ENCODE results near the gene SIK3.
A peak's percentile ranks its signal among the peaks of the same experiment; 100 is the strongest.

Gene SIK3

DNA sequence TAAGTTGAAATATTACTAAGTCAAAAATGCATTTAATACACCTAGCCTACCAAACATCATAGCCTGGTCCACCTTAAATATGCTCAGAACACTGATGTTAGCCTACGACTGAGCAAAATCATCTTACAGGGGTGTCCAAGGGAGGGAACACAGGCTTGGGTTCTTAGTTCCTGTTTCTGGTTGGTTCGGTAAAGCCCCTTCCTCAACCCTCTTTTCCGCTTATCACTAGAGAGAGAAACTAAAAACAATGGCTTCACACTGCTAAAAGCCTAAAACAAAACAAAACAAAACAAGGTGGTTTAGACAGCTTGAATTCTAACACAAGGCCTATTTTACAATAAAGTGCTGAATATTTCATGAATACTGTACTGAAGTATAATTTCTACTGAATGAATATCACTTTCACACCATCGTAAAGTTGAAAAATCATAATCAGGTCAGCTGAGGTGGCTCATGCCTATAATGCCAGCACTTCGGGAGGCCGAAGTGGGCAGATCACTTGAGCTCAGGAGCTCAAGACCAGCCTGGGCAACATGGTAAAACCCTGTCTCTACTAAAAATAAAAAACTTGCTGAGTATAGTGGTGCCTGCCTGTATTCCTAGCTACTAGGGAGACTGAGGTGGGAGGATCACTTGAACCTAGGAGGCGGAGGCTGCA, 118.0 kb downstream of the SIK3 start:
- peak; percentile 32 for DNase-seq (ENCODE audit: insufficient read length, low spot score)

GRCh38 chr11:116976941-116977570, 121.2 kb downstream of the SIK3 start:
- DNase-seq (ENCODE audit: insufficient read length, low spot score) (no peak), FAIRE-seq (no peak)

More for the DNA sequence above, 118.0 kb downstream of the SIK3 start:
- peak; percentile 92 for FAIRE-seq

DNA sequence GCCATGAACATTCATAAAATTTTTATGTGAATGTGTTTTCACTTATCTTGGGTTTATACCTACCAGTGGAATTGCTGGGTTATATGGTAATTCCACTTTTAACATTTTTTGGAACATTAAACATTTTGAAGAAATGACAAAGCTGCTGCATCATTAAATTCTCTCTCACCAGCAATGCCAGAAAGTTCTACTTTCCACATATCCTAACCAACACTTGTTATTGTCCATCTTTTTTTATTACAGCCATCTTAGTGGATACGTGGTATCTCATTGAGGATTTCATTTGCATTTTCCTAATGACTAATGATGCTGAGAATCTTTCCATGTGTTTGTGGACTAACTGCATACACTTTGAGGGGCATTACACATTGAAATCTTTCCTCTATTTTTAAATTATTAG, 122.6 kb downstream of the SIK3 start:
- FAIRE-seq = no peak

DNA sequence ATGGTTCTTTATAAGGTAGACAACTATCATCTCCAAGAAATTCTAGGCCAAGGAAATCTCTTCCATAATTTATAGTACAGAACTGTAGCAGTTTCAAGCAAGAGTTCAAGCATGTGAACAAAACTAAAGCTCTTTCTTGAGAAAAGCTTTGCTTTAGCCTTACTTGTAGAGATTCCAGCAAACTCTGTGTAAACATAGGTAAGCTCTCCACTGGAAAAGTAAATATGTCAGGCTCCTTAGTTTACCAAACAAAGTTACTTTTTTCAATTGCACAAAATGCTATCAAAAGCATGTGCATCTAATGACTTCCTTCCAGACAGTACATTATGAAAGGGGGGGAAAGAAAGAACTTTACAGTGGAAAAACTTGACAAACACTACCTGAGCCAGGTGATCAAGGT, 125.0 kb downstream of the SIK3 start:
- DNase-seq (ENCODE audit: insufficient read length, low spot score) (no peak), FAIRE-seq (no peak)

More for the DNA sequence above, 122.6 kb downstream of the SIK3 start:
- no peak for DNase-seq (ENCODE audit: insufficient read length, low spot score)

GRCh38 chr11:116972691-116973090, 125.5 kb downstream of the SIK3 start:
- DNase-seq (ENCODE audit: insufficient read length, low spot score) = no peak
- no peak for FAIRE-seq

DNA sequence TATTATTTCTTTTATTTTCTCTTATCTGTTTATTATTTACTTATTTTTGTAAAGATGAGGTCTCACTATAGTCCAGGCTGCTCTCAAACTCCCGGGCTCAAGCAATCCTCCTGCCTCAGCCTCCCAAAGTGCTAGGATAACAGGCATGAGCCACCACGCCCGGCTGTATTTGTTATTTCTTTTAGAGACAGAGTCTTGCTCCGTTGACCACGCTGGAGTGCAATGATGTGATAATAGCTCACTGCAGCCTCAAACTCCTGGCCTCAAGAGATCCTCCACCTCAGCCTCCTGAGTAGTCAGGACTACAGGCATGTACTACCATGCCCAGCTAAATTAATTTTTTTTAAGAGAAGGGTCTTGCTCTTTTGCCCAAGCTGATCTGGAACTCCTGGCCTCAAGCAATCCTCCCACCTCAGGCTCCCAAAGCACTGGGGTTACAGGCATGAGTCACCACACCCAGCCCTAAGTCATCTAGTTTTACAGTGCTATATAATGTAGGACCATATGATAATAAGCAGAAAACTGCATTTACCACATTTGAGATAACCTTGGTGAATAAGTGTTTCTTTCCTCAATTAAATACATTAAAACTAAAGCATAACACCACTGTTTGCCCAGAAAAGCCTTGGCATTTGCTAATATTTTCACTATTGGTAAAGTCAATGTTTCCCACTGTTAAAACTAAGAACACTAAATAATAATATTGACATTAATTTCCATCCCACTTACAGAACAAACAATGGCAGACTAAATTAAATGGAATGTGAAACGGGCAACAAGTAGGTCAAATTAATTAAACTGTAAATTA, 127.5 kb downstream of the SIK3 start:
- no peak for DNase-seq (ENCODE audit: insufficient read length, low spot score)
- no peak for FAIRE-seq

- DNase-seq (ENCODE audit: insufficient read length, low spot score) (no peak), FAIRE-seq (no peak)
Measured at GRCh38 chr11:116969694-116970093, 128.5 kb downstream of the SIK3 start.

DNA sequence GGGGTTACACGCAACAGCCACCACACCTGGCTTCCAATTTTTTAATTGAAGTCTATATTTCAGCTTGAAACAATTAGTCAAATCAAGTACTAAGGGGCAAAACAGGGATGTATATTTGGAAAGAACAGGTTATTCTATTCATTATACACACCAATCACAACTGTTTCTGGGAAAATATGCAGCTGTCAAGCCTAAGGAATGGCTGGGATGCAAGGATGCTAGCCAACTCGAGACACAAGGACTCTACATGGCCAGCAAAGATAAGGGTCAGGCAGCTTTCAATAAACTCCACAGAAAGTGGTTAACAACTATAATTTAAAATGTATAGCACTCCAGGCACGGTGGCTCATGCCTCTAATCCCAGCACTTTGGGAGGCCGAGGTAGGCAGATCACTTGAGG, 134.0 kb downstream of the SIK3 start:
- DNase-seq (ENCODE audit: insufficient read length, low spot score) (no peak), FAIRE-seq (no peak)

- no peak for DNase-seq (ENCODE audit: insufficient read length, low spot score)
- no peak for FAIRE-seq
Measured at GRCh38 chr11:116963813-116964212, 134.4 kb downstream of the SIK3 start.

DNA sequence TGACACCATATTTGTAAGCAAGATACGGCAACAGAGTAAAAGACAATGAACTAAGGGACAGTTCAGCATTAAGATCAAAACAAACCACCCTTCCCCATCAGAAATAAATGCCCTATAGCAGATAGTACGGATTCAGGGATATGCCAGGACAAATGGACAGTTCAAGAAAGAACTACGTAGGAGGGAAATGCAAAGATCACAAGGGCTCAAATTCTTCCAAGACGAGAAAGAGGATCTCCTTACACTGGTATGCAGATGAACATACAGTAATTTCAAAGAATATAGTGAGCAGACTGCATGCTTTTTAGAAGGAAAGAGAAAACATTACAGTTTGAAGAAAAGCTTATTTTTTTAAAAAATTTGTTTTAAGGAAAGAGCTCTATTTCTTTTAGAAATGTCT, 136.1 kb downstream of the SIK3 start:
- FAIRE-seq (no peak), DNase-seq (ENCODE audit: insufficient read length, low spot score) (no peak)

DNA sequence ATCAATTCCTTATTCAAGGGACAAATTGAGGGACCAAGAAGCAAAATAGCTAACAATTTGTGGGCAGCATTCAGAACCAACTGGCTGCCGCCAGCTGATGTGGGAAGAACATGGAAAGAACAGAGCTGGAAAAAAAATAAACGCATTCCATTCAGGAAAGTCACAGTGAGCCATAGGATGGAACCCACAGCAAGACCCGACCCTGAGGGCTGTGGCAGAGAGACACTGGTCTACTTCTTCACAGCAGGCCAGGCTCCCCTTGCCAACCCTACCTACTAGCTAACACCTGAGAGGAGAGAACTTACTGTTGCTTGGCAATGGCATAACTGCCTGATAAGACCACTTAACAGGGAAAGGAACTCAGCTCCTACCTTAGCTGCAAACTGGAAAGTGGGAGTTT, 137.3 kb downstream of the SIK3 start:
- DNase-seq (ENCODE audit: insufficient read length, low spot score) = no peak
- no peak for FAIRE-seq

- no peak for DNase-seq (ENCODE audit: insufficient read length, low spot score)
- no peak for FAIRE-seq
Measured at GRCh38 chr11:116958246-116958645, 140.0 kb downstream of the SIK3 start.

DNA sequence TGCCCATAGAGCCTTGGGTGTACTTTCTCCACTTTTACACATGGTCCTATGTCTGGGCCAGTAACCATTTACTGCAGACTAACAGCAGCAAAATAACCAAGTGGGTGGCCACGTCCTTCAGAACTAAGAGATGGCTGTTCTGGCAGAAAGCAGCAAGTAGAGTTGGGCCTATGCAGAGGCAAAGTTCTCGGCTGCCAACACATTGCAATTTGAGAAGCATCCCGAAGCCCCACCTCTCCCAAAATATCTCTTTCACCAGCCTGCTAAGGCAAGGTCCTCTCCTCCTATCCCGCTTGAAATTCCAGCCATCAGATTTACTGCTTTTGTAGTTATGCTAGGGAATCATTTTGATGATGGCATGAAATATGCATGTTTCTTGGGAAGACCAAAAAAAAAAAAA, 142.3 kb downstream of the SIK3 start:
- FAIRE-seq (no peak), DNase-seq (ENCODE audit: insufficient read length, low spot score) (no peak)

GRCh38 chr11:116955548-116955947, 142.7 kb downstream of the SIK3 start:
- no peak for DNase-seq (ENCODE audit: insufficient read length, low spot score)
- FAIRE-seq = no peak

GRCh38 chr11:116953530-116954285, 144.5 kb downstream of the SIK3 start:
- DNase-seq (ENCODE audit: insufficient read length, low spot score) = no peak
- FAIRE-seq = no peak

GRCh38 chr11:116951762-116952161, 146.5 kb downstream of the SIK3 start:
- DNase-seq (ENCODE audit: insufficient read length, low spot score) = no peak
- FAIRE-seq = no peak

GRCh38 chr11:116950210-116950609, 148.0 kb downstream of the SIK3 start:
- FAIRE-seq (no peak), DNase-seq (ENCODE audit: insufficient read length, low spot score) (no peak)

- FAIRE-seq (peak; percentile 39), DNase-seq (ENCODE audit: insufficient read length, low spot score) (no peak)
Measured at GRCh38 chr11:116948391-116948790, 149.8 kb downstream of the SIK3 start.

DNA sequence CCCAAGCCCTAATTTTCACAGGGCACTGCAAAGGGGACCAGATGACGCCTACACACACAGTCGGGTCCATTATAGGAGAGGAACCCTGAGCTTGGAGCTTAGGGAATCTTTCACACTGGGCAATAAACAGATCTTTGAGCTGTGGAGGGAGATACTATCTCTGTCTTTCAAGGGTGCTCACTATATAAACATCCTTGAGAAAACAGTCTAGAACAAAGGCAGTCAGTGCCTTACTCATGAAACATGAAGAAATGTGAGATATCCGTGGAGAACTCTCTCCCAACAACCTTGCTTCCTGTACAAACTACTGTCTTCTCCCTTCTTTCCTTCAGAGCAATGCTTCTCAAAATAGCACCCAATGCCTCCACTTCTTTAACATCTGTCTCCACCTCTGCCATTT, 151.8 kb downstream of the SIK3 start:
- no peak for FAIRE-seq
- DNase-seq (ENCODE audit: insufficient read length, low spot score) = no peak

DNA sequence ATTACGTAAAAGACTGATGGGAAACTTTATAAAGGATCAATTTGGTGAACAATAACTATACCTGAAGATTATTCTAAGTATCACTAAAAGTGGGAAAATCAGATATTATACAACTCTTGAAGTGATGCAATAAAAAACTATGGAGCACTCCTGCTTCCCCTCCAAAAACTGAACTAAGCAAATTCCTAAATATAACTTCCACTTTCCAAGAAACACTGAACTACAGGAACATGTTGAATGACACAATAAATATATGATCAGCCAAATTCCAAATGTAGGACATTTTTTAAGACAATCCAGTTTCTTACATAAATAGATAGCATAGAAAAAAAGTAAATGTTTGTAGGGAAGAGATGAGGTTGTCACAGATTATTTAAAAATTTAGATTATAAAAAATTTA, 158.7 kb downstream of the SIK3 start:
- DNase-seq (ENCODE audit: insufficient read length, low spot score) (no peak), FAIRE-seq (no peak)

DNA sequence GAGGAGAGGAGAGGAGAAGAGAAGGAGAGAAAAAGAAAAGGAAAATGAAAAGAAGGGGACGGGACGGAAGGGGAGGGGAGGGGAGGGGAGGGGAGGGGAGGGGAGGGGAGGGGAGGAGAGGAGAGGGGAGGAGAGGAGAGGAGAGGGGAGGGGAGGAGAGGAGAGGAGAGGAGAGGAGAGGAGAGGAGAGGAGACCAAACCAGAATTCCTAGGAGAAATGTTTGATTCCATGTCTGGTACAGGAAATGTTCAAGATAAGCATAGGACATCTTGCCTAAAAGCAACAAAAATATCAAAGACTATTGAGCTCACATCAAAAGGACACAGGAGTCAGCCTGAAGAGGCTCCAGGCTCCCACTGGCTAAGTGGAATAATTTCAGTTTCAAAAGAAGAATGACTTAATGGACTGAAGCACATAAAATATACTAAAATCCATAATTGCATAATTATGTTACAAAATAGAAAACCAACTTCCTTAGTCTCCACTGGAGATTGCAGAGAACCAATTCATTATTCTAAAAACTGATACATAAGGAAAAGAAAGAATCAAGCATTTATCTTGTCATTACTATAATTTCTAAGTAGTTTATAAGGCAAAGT, 159.7 kb downstream of the SIK3 start:
- FAIRE-seq = no peak
- no peak for DNase-seq (ENCODE audit: insufficient read length, low spot score)

Measured in GM19239 (cell line).